Right atrium auricular region (tissue), 2 donors: Measurements from ENCODE around the gene RPTOR. TPM values are rescaled to one million over a fixed set of nuclear protein-coding genes. Genes with fewer than 3 reads are reported as not detected.

Source experiments
- DNase-seq: peaks from one replicate; pipeline ENCODE4 v3.0.0-alpha.2; 2019; ENCODE audit warnings: low spot score
- H3K27ac ChIP-seq, 2 donors: fragments of 200-600 bp; sonication (generic); 1 replicate in 1 of 2; 2 replicates in 1 of 2; pipeline ENCODE4 v1.5.1; 2016 to 2019
- H3K27me3 ChIP-seq, 2 donors: fragments of 200-600 bp; sonication (generic); one replicate each; pipeline versions ENCODE4 v1.5.1 to v1.6.0; 2017 to 2019
- H3K36me3 ChIP-seq: fragments of 200-600 bp; sonication (generic); one replicate; pipeline ENCODE4 v1.5.1; 2016
- H3K4me1 ChIP-seq, 2 donors: fragments of 200-600 bp; sonication (generic); one replicate each; pipeline versions ENCODE4 v1.5.1 to v1.6.0; 2017 to 2019
- H3K4me3 ChIP-seq, 2 donors: fragments of 200-600 bp; sonication (generic); 1 replicate in 1 of 2; 2 replicates in 1 of 2; pipeline ENCODE4 v1.5.1; 2017 to 2019; ENCODE audit warnings: mild to moderate bottlenecking in 1 of 2, moderate library complexity in 1 of 2
- H3K9me3 ChIP-seq, 2 donors: fragments of 200-600 bp; sonication (generic); one replicate each; pipeline ENCODE4 v1.5.1; 2019
- total RNA-seq, 2 donors: library from RNA; depleted of rRNA; stranded (reverse); fragments of >200 nt; gene quantifications; one replicate each; pipeline ENCODE4 v1.1.0, GENCODE V29; 2016
- TF ChIP-seq, protein P1 (sequence below), 2 donors: fragments of 200-600 bp; sonication (generic); IDR thresholded peaks; one replicate each; pipeline ENCODE4 v1.5.1; 2019; ENCODE audit warnings: antibody characterized with exemption in 2 of 2

Gene RPTOR
- total RNA-seq, 2 donors from 2014 or later = 19.9 to 22.6 TPM

DNA sequence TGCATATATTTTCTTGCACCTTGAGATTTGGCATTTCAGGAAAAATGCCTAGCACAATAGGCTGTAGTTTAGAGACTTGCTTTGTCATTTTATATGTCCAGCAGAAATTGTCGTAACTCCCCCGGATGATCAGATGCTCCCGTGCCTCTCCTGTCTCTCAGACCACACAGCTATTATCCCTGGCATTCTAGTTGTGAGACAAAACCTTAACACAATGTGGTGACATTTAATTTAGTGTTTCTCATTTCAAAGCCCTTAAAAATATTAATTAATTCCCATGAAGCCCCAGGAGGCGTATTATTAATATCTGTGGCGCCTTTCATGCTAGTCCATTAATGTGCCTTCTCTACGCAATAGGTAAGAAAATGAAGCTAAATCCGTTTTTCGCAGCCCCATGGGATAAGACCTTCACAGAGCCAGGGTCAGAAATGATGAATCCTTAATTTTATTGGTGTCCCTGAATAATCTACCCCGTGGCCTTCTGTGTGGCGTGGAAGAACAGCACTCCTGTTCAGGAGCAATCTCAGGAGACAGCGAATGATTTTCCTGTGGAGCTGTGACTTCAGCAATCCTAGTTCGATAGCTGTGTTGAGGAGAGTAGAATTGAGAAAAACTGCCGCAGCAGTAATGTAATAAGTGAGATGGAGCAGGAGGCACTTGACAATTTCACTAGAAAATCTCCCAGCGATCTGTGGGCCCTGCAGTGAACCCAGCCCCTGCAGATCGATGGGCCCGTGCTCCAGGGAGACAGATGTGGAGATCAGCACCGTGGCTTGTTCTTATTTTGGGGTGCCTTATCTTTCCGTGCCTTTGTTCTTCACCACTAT lies 157.9 kb downstream of the RPTOR start:
- TF ChIP-seq, protein P1, sequence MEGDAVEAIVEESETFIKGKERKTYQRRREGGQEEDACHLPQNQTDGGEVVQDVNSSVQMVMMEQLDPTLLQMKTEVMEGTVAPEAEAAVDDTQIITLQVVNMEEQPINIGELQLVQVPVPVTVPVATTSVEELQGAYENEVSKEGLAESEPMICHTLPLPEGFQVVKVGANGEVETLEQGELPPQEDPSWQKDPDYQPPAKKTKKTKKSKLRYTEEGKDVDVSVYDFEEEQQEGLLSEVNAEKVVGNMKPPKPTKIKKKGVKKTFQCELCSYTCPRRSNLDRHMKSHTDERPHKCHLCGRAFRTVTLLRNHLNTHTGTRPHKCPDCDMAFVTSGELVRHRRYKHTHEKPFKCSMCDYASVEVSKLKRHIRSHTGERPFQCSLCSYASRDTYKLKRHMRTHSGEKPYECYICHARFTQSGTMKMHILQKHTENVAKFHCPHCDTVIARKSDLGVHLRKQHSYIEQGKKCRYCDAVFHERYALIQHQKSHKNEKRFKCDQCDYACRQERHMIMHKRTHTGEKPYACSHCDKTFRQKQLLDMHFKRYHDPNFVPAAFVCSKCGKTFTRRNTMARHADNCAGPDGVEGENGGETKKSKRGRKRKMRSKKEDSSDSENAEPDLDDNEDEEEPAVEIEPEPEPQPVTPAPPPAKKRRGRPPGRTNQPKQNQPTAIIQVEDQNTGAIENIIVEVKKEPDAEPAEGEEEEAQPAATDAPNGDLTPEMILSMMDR (IDR thresholded peaks at IDR 0.05) = no peak
- H3K27me3 ChIP-seq = no peaks in the 10 kb centered on the region
- H3K9me3 ChIP-seq = no peaks in the 10 kb centered on the region
- DNase-seq = no peak
- no peaks in the 10 kb centered on the region for H3K36me3 ChIP-seq
- H3K27ac ChIP-seq = no peak overlapping the region
- no peak overlapping the region for H3K4me3 ChIP-seq
- no peaks in the 10 kb centered on the region for H3K4me1 ChIP-seq

DNA sequence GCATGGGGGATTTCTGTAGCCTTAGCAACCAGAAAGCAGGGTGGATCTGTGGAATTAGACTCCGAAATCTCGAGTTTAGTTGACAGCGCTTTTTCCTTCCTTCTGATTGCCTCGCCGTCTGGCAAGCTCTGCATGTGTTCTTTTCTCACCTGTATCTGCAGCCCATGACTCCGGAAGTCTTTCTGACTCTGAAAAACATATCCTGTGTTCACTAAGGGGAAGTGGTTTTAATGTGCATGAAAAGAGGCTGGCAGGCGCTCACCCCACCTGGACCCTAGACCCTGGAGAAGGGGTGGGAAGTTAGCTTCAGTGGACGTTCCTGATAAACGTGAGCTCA lies 158.5 kb downstream of the RPTOR start:
- no peaks in the 10 kb centered on the region for H3K4me1 ChIP-seq
- H3K36me3 ChIP-seq = no peaks in the 10 kb centered on the region
- no peak for DNase-seq
- TF ChIP-seq, protein P1 (IDR thresholded peaks at IDR 0.05) = no peak
- H3K9me3 ChIP-seq = no peaks in the 10 kb centered on the region
- no peaks in the 10 kb centered on the region for H3K27me3 ChIP-seq
- H3K4me3 ChIP-seq = no peak overlapping the region
- H3K27ac ChIP-seq = no peak overlapping the region

DNA sequence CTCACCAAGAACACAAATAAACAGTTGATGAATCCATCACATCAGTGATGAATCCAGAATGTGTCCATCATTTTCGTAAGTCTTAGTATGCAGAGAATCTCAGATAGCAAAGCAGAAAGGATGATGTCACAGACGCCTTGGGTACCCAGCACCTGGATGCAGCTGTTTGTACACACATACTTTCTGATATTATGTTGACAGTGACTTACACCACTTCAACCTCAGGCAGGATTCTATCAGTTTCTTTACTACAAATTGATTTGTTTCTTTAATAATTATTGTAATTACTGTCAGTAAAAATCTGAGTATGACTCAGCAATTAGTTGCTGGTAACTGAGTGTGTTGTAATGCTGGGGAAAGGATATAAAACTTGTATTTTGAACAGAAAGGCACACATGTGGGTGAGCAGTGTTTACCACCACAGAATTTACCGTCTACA lies 159.8 kb downstream of the RPTOR start:
- no peaks in the 10 kb centered on the region for H3K4me1 ChIP-seq
- no peak overlapping the region for H3K4me3 ChIP-seq
- TF ChIP-seq, protein P1 (IDR thresholded peaks at IDR 0.05) = no peak
- no peaks in the 10 kb centered on the region for H3K36me3 ChIP-seq
- H3K9me3 ChIP-seq = no peaks in the 10 kb centered on the region
- no peak overlapping the region for H3K27ac ChIP-seq
- no peaks in the 10 kb centered on the region for H3K27me3 ChIP-seq
- no peak for DNase-seq

DNA sequence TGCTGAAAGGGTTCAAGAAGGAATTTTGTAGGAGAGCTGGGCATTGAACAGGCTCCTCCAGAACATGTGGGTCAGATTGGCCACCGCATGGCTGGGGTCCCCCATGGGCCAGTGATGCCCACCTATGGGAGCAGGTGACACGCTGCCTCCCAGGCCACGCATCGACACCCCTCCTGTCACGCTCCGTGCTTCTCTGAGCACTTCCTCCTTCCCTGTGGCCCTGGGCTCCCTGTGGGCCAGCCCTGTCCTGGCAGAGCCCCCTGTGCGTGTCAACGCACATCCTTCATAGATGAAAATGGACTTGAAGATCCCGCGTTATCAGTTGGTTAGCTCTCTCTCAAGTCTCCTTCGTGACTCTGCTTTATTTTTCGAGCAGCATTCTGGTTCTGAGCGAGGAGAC lies 160.3 kb downstream of the RPTOR start:
- DNase-seq = no peak
- TF ChIP-seq, protein P1 (IDR thresholded peaks at IDR 0.05) = no peak
- H3K9me3 ChIP-seq = no peaks in the 10 kb centered on the region
- no peak overlapping the region for H3K27ac ChIP-seq
- no peaks in the 10 kb centered on the region for H3K27me3 ChIP-seq
- H3K36me3 ChIP-seq = no peaks in the 10 kb centered on the region
- H3K4me3 ChIP-seq = no peak overlapping the region
- no peaks in the 10 kb centered on the region for H3K4me1 ChIP-seq

DNA sequence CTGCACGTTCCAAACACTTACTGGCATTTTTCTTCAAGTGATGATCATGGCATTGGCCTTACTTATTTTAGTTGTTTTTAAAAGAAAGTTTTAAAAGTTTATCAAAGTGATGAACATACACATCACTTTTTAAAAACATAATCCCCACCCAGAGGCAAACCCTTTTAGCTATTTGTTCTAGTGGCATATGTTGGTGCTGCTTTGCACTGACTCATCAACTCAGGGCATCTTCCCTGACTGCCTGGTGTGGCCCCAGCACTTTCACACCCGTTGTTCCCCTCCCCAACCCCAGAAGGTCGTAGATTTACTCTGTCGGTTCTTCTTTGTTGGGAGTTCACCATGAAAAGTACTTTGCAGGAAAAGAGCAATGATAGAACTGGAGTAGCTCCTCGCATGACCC lies 161.3 kb downstream of the RPTOR start:
- Histone ChIP-seq H3K27me3 (no peaks in the 10 kb centered on the region), H3K4me3 (no peak overlapping the region), H3K27ac (no peak overlapping the region), H3K9me3 (no peaks in the 10 kb centered on the region), H3K36me3 (no peaks in the 10 kb centered on the region), H3K4me1 (no peaks in the 10 kb centered on the region)
- TF ChIP-seq, protein P1 (IDR thresholded peaks at IDR 0.05) = no peak
- no peak for DNase-seq

DNA sequence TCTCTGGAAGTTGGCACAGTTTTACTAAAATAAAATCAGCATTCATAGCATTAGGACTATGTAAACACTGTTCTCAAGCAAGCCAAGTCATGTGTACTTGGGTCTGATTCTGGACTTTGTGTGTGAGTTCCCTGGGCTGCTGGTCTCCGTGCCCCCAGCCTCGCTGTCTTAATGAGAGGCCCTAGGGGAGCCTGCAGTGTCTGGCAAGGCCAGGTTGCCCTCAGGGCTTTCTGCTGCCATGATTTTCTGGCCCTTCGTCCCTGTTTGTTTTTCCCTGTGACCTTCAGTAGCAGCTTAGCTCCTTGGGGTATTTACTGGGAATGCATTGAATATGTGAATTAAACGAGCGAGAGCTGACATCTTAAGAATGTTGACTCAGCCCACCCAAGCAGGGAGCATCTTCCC lies 161.8 kb downstream of the RPTOR start:
- H3K4me3 ChIP-seq = no peak overlapping the region
- no peaks in the 10 kb centered on the region for H3K9me3 ChIP-seq
- H3K4me1 ChIP-seq = no peaks in the 10 kb centered on the region
- TF ChIP-seq, protein P1 (IDR thresholded peaks at IDR 0.05) = no peak
- no peaks in the 10 kb centered on the region for H3K27me3 ChIP-seq
- H3K27ac ChIP-seq = no peak overlapping the region
- DNase-seq = no peak
- no peaks in the 10 kb centered on the region for H3K36me3 ChIP-seq
